Thoracic aorta (tissue), 2 donors: ENCODE measurements around the gene SLC6A2. TPM values are rescaled to one million over a fixed set of nuclear protein-coding genes. Genes with fewer than 3 reads are reported as not detected.

Experiments used
- ATAC-seq: fragments of 150-250 bp; one replicate; pipeline ENCODE4 v1.8.0; 2017; ENCODE audit warnings: low read depth; ENCODE audit not compliant: insufficient number of reproducible peaks, low FRiP score
- DNase-seq: peaks from one replicate; pipeline ENCODE4 v3.0.0-alpha.2; 2020; ENCODE audit warnings: low spot score
- H3K27ac ChIP-seq, 2 donors: fragments of 200-600 bp; sonication (generic); 1 replicate in 1 of 2; 2 replicates in 1 of 2; pipeline ENCODE4 v1.5.1; 2016; ENCODE audit warnings: mild to moderate bottlenecking in 2 of 2, moderate library complexity in 2 of 2
- H3K27me3 ChIP-seq: fragments of 200-600 bp; sonication (generic); replicated peaks from 2 replicates; pipeline ENCODE4 v1.6.0; 2016; ENCODE audit warnings: mild to moderate bottlenecking; ENCODE audit not compliant: insufficient read depth
- H3K36me3 ChIP-seq: fragments of 200-600 bp; sonication (generic); one replicate; pipeline ENCODE4 v1.5.1; 2016
- H3K4me1 ChIP-seq, 2 donors: fragments of 200-600 bp; sonication (generic); 1 replicate in 1 of 2; 2 replicates in 1 of 2; pipeline versions ENCODE4 v1.5.1 to v1.6.0; 2016; ENCODE audit warnings: low read depth in 2 of 2, mild to moderate bottlenecking in 1 of 2; ENCODE audit not compliant: control insufficient read depth in 1 of 2
- H3K4me3 ChIP-seq: fragments of 200-600 bp; sonication (generic); 2 replicates; pipeline ENCODE4 v1.5.1; 2016; ENCODE audit warnings: mild to moderate bottlenecking
- H3K9me3 ChIP-seq: fragments of 200-600 bp; sonication (generic); 2 replicates; pipeline ENCODE4 v1.5.1; 2016
- CTCF ChIP-seq: fragments of 200-600 bp; sonication (generic); IDR thresholded peaks from one replicate; pipeline ENCODE4 v1.5.1; 2019; ENCODE audit warnings: antibody characterized with exemption
- total RNA-seq, 2 donors: library from RNA; depleted of rRNA; stranded (reverse); fragments of >200 nt; gene quantifications; one replicate each; pipeline versions ENCODE4 v1.1.0 to v1.2.3, GENCODE V29; 2016

Gene SLC6A2
- total RNA-seq, 2 donors from 2014 or later = 0.85 TPM; not detected in 1

GRCh38 chr16:55661941-55662643 lies 6.3 kb downstream of the SLC6A2 start:
- Histone ChIP-seq H3K4me3 (no peak overlapping the region), H3K4me1 (no peaks in the 10 kb centered on the region), H3K9me3 (no peaks in the 10 kb centered on the region), H3K27me3 (no peaks in the 10 kb centered on the region), H3K36me3 (no peaks in the 10 kb centered on the region), H3K27ac (no peak overlapping the region)
- no peak for TF ChIP-seq CTCF
- ATAC-seq (no peak), DNase-seq (no peak)

- Histone ChIP-seq H3K27me3 (no peaks in the 10 kb centered on the region), H3K4me3 (no peak overlapping the region), H3K36me3 (no peaks in the 10 kb centered on the region), H3K27ac (no peak overlapping the region), H3K9me3 (no peaks in the 10 kb centered on the region), H3K4me1 (no peaks in the 10 kb centered on the region)
- DNase-seq = no peak
- TF ChIP-seq CTCF = no peak
- no peak for ATAC-seq
Observed at GRCh38 chr16:55662644-55663031, 6.8 kb downstream of the SLC6A2 start.

GRCh38 chr16:55663225-55663624 lies 7.4 kb downstream of the SLC6A2 start:
- DNase-seq = no peak
- no peaks in the 10 kb centered on the region for H3K27me3 ChIP-seq

GRCh38 chr16:55663765-55664677 lies 8.2 kb downstream of the SLC6A2 start:
- ATAC-seq (no peak), DNase-seq (no peak)
- H3K27ac ChIP-seq = no peak overlapping the region

More at GRCh38 chr16:55663225-55663624, 7.4 kb downstream of the SLC6A2 start:
- TF ChIP-seq CTCF = no peak
- Histone ChIP-seq H3K4me1 (no peaks in the 10 kb centered on the region), H3K4me3 (no peak overlapping the region), H3K9me3 (no peaks in the 10 kb centered on the region), H3K36me3 (no peaks in the 10 kb centered on the region), H3K27ac (no peak overlapping the region)
- no peak for ATAC-seq

More at GRCh38 chr16:55663765-55664677, 8.2 kb downstream of the SLC6A2 start:
- Histone ChIP-seq H3K4me3 (no peak overlapping the region), H3K4me1 (no peaks in the 10 kb centered on the region), H3K36me3 (no peaks in the 10 kb centered on the region), H3K27me3 (no peaks in the 10 kb centered on the region), H3K9me3 (no peaks in the 10 kb centered on the region)
- no peak for TF ChIP-seq CTCF
